ENCODE results near the gene REXO5. TPM values are rescaled to one million over a fixed set of nuclear protein-coding genes. Genes with fewer than 3 reads are reported as not detected.

REXO5 gene
- total and polyA plus RNA-seq, 10 of the 15 experiments (the other 5 are each of a cell fraction or from before 2014, with no cell fraction given), result 3.8 to 15.5 (median 10.1) TPM

DNA sequence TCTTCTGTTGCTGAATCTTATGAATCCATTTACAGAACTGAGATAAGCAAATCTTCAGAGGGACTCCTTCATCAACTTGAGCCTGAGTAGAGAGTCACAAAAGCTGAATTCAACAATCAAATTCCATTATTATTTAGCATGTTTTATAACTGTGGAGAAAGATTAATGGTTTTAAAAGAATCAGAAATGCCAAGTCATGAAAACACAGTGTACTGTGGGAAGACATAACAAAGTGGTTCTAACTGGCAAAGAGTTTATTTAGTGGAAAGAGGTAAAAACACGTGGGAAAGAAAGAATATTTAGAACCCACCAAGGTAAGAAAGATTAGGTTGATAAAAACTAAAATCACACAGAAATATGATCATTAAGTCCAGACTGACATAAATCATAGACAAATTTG, 5.0 kb upstream of the REXO5 start:
- WGBS (ENCODE audit: insufficient coverage, insufficient replicate concordance, low lambda C conversion rate, missing lambda C conversion rate), result 27% methylated on average over 1 of the region's 1 CpG
- no peaks in the 10 kb centered on the region for H3K27me3 ChIP-seq (replicated peaks in 1 of 2; ENCODE audit: control insufficient read depth in 2 of 2, insufficient read depth in 2 of 2, low read length in 1 of 2)
- H3K36me3 ChIP-seq (ENCODE audit: control insufficient read depth in 2 of 2, insufficient read depth in 2 of 2, low read length in 1 of 2), result no peaks in the 10 kb centered on the region
- FAIRE-seq, result no peak
- SMC1A ChIA-PET (ENCODE audit: uncharacterized antibody, unreplicated experiment), result interaction anchor here (0.6 kb wide), 1 partner anchor 556 kb away, joined by 3 read pairs; no protein-coding TSS in a partner anchor
- RAD21 ChIA-PET (ENCODE audit: unreplicated experiment), result interaction anchor here (1.9 kb wide), 1 partner anchor 50 kb away, joined by 5 read pairs; no protein-coding TSS in a partner anchor
- H3K79me2 ChIP-seq (ENCODE audit: control insufficient read depth, insufficient read depth, low read length), result peaks cover 2% of the 10 kb centered on the region; the same call in 1 of the 2 replicates
- no peak overlapping the region for H3K27ac ChIP-seq (ENCODE audit: control insufficient read depth, insufficient read depth)
- ATAC-seq, result no peak
- H4K20me1 ChIP-seq (ENCODE audit: control insufficient read depth, insufficient read depth), result no peaks in the 10 kb centered on the region
- no peak overlapping the region for H3K4me3 ChIP-seq
- no peak overlapping the region for H2AFZ ChIP-seq (ENCODE audit: control insufficient read depth, low read depth, low read length)
- no peaks in the 10 kb centered on the region for H3K9me3 ChIP-seq (replicated peaks; ENCODE audit: control insufficient read depth, insufficient read depth, low read length)
- no peak overlapping the region for H3K4me2 ChIP-seq (ENCODE audit: control insufficient read depth, insufficient read depth)
- no peaks in the 10 kb centered on the region for H3K4me1 ChIP-seq (ENCODE audit: control insufficient read depth, insufficient read depth, low read length)
- in situ Hi-C loops (cut with MboI), result no loop called here
- POLR2A ChIA-PET, result no interaction called here
- intact Hi-C loops (cut with micrococcal nuclease; ENCODE audit: unreplicated experiment), result no loop called here
- no TSS peak for BruUV-seq (replicated peaks)
- no peak for DNase-seq (ENCODE audit: low read depth, low spot score)
- no peak overlapping the region for H3K9ac ChIP-seq (ENCODE audit: control insufficient read depth, insufficient read depth, low read length)
- CTCF ChIA-PET, result interaction anchor here (1.5 kb wide), 1 partner anchor 10 kb away, joined by 7 read pairs; no protein-coding TSS in a partner anchor
- TF ChIP-seq, protein P1, sequence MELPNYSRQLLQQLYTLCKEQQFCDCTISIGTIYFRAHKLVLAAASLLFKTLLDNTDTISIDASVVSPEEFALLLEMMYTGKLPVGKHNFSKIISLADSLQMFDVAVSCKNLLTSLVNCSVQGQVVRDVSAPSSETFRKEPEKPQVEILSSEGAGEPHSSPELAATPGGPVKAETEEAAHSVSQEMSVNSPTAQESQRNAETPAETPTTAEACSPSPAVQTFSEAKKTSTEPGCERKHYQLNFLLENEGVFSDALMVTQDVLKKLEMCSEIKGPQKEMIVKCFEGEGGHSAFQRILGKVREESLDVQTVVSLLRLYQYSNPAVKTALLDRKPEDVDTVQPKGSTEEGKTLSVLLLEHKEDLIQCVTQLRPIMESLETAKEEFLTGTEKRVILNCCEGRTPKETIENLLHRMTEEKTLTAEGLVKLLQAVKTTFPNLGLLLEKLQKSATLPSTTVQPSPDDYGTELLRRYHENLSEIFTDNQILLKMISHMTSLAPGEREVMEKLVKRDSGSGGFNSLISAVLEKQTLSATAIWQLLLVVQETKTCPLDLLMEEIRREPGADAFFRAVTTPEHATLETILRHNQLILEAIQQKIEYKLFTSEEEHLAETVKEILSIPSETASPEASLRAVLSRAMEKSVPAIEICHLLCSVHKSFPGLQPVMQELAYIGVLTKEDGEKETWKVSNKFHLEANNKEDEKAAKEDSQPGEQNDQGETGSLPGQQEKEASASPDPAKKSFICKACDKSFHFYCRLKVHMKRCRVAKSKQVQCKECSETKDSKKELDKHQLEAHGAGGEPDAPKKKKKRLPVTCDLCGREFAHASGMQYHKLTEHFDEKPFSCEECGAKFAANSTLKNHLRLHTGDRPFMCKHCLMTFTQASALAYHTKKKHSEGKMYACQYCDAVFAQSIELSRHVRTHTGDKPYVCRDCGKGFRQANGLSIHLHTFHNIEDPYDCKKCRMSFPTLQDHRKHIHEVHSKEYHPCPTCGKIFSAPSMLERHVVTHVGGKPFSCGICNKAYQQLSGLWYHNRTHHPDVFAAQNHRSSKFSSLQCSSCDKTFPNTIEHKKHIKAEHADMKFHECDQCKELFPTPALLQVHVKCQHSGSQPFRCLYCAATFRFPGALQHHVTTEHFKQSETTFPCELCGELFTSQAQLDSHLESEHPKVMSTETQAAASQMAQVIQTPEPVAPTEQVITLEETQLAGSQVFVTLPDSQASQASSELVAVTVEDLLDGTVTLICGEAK (IDR thresholded peaks at IDR 0.05; ENCODE audit: borderline replicate concordance), result no peak
- TF ChIP-seq CBX5 (IDR thresholded peaks at IDR 0.05; ENCODE audit: low read depth) (no peak), ZNF217 (IDR thresholded peaks at IDR 0.05) (no peak), CREB1 (IDR thresholded peaks at IDR 0.05; ENCODE audit: low read depth) (no peak), SREBF2 (IDR thresholded peaks at IDR 0.05; ENCODE audit: low read length) (no peak), BACH1 (IDR thresholded peaks at IDR 0.05; ENCODE audit: borderline replicate concordance) (no peak), ZBED1 (IDR thresholded peaks at IDR 0.05; ENCODE audit: borderline replicate concordance) (no peak), BMI1 (IDR thresholded peaks at IDR 0.05; ENCODE audit: borderline replicate concordance) (no peak), LARP7 (IDR thresholded peaks at IDR 0.05) (no peak), WRNIP1 (IDR thresholded peaks at IDR 0.05; ENCODE audit: borderline replicate concordance, low read depth, low read length) (no peak), PAX8 (IDR thresholded peaks at IDR 0.05) (no peak)
- TF ChIP-seq, protein P2, sequence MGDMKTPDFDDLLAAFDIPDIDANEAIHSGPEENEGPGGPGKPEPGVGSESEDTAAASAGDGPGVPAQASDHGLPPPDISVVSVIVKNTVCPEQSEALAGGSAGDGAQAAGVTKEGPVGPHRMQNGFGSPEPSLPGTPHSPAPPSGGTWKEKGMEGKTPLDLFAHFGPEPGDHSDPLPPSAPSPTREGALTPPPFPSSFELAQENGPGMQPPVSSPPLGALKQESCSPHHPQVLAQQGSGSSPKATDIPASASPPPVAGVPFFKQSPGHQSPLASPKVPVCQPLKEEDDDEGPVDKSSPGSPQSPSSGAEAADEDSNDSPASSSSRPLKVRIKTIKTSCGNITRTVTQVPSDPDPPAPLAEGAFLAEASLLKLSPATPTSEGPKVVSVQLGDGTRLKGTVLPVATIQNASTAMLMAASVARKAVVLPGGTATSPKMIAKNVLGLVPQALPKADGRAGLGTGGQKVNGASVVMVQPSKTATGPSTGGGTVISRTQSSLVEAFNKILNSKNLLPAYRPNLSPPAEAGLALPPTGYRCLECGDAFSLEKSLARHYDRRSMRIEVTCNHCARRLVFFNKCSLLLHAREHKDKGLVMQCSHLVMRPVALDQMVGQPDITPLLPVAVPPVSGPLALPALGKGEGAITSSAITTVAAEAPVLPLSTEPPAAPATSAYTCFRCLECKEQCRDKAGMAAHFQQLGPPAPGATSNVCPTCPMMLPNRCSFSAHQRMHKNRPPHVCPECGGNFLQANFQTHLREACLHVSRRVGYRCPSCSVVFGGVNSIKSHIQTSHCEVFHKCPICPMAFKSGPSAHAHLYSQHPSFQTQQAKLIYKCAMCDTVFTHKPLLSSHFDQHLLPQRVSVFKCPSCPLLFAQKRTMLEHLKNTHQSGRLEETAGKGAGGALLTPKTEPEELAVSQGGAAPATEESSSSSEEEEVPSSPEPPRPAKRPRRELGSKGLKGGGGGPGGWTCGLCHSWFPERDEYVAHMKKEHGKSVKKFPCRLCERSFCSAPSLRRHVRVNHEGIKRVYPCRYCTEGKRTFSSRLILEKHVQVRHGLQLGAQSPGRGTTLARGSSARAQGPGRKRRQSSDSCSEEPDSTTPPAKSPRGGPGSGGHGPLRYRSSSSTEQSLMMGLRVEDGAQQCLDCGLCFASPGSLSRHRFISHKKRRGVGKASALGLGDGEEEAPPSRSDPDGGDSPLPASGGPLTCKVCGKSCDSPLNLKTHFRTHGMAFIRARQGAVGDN (IDR thresholded peaks at IDR 0.05), result no peak
- TF ChIP-seq, protein P3, sequence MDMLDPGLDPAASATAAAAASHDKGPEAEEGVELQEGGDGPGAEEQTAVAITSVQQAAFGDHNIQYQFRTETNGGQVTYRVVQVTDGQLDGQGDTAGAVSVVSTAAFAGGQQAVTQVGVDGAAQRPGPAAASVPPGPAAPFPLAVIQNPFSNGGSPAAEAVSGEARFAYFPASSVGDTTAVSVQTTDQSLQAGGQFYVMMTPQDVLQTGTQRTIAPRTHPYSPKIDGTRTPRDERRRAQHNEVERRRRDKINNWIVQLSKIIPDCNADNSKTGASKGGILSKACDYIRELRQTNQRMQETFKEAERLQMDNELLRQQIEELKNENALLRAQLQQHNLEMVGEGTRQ (IDR thresholded peaks at IDR 0.05; ENCODE audit: borderline replicate concordance, low read depth, low read length), result no peak
